ENCODE data around the gene BMI1.

GRCh38 chr10:22379059-22379458 lies 58.2 kb downstream of the BMI1 start:
- TF ChIP-seq CTCF (IDR thresholded peaks at IDR 0.05; ENCODE audit: borderline replicate concordance, extremely low read depth, low read length, poor library complexity, severe bottlenecking) (no peak), EZH2 (IDR thresholded peaks at IDR 0.05; ENCODE audit: borderline replicate concordance, low read depth, low read length, severe bottlenecking) (no peak)

All from DND-41 (cell line).